A673 (cell line): ENCODE data around the gene GNGT2. TPM values are rescaled to one million over a fixed set of nuclear protein-coding genes. Genes with fewer than 3 reads are reported as not detected.

Experiments
- BruUV-seq: library from RNA; stranded (reverse); fragments of 400-500 nt; replicated peaks from 2 replicates; lab custom pipeline; 2021; lab: Mats Ljungman, UMichigan
- CTCF ChIA-PET: fragments of 300-600 bp; sonication (Branson Sonifier 250); formaldehyde crosslinking; loops from one replicate; lab custom pipeline; 2022; ENCODE audit warnings: antibody characterized with exemption; lab: Charles Lee
- POLR2A ChIA-PET: fragments of 300-600 bp; sonication (Branson Sonifier 250); formaldehyde crosslinking; loops from one replicate; lab custom pipeline; 2022; ENCODE audit warnings: antibody characterized with exemption; ENCODE audit not compliant: low non-redundant PET; lab: Charles Lee
- DNase-seq: peaks from one replicate; pipeline ENCODE4 v3.0.0-alpha.2; 2015; ENCODE audit warnings: low spot score
- H3K27ac ChIP-seq: fragments of 200-600 bp; sonication (generic); 2 replicates; pipeline ENCODE4 v1.5.1; 2016; ENCODE audit warnings: mixed run types, low read depth, mild to moderate bottlenecking, mixed read lengths, antibody characterized with exemption, low read length; ENCODE audit not compliant: poor library complexity, severe bottlenecking
- H3K27me3 ChIP-seq: fragments of 200-600 bp; sonication (generic); replicated peaks from 2 replicates; pipeline ENCODE4 v1.6.1; 2017; ENCODE audit warnings: mixed run types, low read depth, mild to moderate bottlenecking, mixed read lengths, antibody characterized with exemption, low read length; ENCODE audit not compliant: insufficient read depth, poor library complexity
- H3K36me3 ChIP-seq: fragments of 200-600 bp; sonication (generic); 2 replicates; pipeline ENCODE4 v1.6.1; 2016; ENCODE audit warnings: mixed run types, mild to moderate bottlenecking, mixed read lengths, antibody characterized with exemption, low read length; ENCODE audit not compliant: insufficient read depth, poor library complexity, severe bottlenecking
- H3K4me1 ChIP-seq: fragments of 200-600 bp; sonication (generic); 2 replicates; pipeline ENCODE4 v1.6.1; 2017; ENCODE audit warnings: mixed run types, mild to moderate bottlenecking, mixed read lengths, antibody characterized with exemption, low read length; ENCODE audit not compliant: insufficient read depth, poor library complexity, severe bottlenecking
- H3K4me3 ChIP-seq: fragments of 200-600 bp; sonication (generic); 2 replicates; pipeline ENCODE4 v1.5.1; 2016; ENCODE audit warnings: low read depth, mixed run types, mild to moderate bottlenecking, mixed read lengths, low read length; ENCODE audit not compliant: poor library complexity, severe bottlenecking
- H3K9me3 ChIP-seq: fragments of 200-600 bp; sonication (generic); 2 replicates; pipeline ENCODE4 v1.6.1; 2016; ENCODE audit warnings: mixed run types, low read depth, mild to moderate bottlenecking, mixed read lengths, antibody characterized with exemption, low read length; ENCODE audit not compliant: poor library complexity, severe bottlenecking
- CTCF ChIP-seq: fragments of 300-800, 200-600 bp; sonication (generic); conservative IDR thresholded peaks from 2 replicates; pipeline ENCODE4 v1.5.1; 2017; ENCODE audit warnings: low read depth, mild to moderate bottlenecking, antibody characterized with exemption, low read length, moderate library complexity, mixed read lengths
- EZH2 ChIP-seq: fragments of 200-600 bp; sonication (generic); IDR thresholded peaks from 2 replicates; pipeline ENCODE4 v1.6.1; 2017; ENCODE audit warnings: borderline replicate concordance, low read depth, mild to moderate bottlenecking, mixed read lengths, antibody characterized with exemption, low read length; ENCODE audit not compliant: poor library complexity, severe bottlenecking
- intact Hi-C: fragments of 100-400 bp; cut with micrococcal nuclease; formaldehyde crosslinking; loops from one replicate; pipeline ENCODE4 v1.10.0; 2022; ENCODE audit not compliant: unreplicated experiment
- total RNA-seq: library from RNA; stranded (reverse); gene quantifications from 2 replicates; pipeline ENCODE4 v1.2.3, GENCODE V29; 2021

Gene GNGT2
- total RNA-seq, 1 experiment from 2014 or later = 9.6 TPM

- Histone ChIP-seq H3K27ac (no peak overlapping the region), H3K4me3 (no peak overlapping the region), H3K4me1 (no peaks in the 10 kb centered on the region), H3K36me3 (no peaks in the 10 kb centered on the region), H3K9me3 (no peaks in the 10 kb centered on the region), H3K27me3 (peaks cover 12% of the 10 kb centered on the region)
- POLR2A ChIA-PET = no interaction called here
- TF ChIP-seq EZH2 (no peak), CTCF (no peak)
- CTCF ChIA-PET = no interaction called here
- intact Hi-C loops = no loop called here
- DNase-seq = no peak
- no TSS peak for BruUV-seq
These were observed 41.7 kb downstream of the GNGT2 start for GRCh38 chr17:49168706-49169105.

GRCh38 chr17:49165143-49165542 is 45.2 kb downstream of the GNGT2 start:
- DNase-seq = no peak
- no peak overlapping the region for H3K4me3 ChIP-seq
- peaks cover 12% of the 10 kb centered on the region for H3K27me3 ChIP-seq
- no peaks in the 10 kb centered on the region for H3K4me1 ChIP-seq
- POLR2A ChIA-PET = no interaction called here
- CTCF ChIA-PET = no interaction called here
- TF ChIP-seq CTCF (no peak), EZH2 (no peak)
- intact Hi-C loops = no loop called here
- H3K27ac ChIP-seq = no peak overlapping the region
- no peaks in the 10 kb centered on the region for H3K36me3 ChIP-seq
- no TSS peak for BruUV-seq
- no peaks in the 10 kb centered on the region for H3K9me3 ChIP-seq

GRCh38 chr17:49162866-49163265 is 47.5 kb downstream of the GNGT2 start:
- TF ChIP-seq EZH2 (no peak), CTCF (no peak)
- H3K27ac ChIP-seq = no peak overlapping the region

More at GRCh38 chr17:49162866-49163265, 47.5 kb downstream of the GNGT2 start:
- Histone ChIP-seq H3K27me3 (peaks cover 6% of the 10 kb centered on the region), H3K4me1 (no peaks in the 10 kb centered on the region), H3K36me3 (no peaks in the 10 kb centered on the region), H3K9me3 (no peaks in the 10 kb centered on the region), H3K4me3 (no peak overlapping the region)
- ChIA-PET POLR2A (no interaction called here), CTCF (no interaction called here)
- no TSS peak for BruUV-seq
- DNase-seq = no peak
- intact Hi-C loops = no loop called here
